ENCODE measurements around the gene CCNO. TPM values are rescaled to one million over a fixed set of nuclear protein-coding genes. Genes with fewer than 3 reads are reported as not detected.

CCNO gene
- polyA plus RNA-seq, 1 experiment, result not detected

- POLR2A ChIA-PET, result no interaction called here
- no peak for DNase-seq (ENCODE audit: low read depth, low spot score)
- Histone ChIP-seq H3K9me3 (ENCODE audit: control insufficient read depth, insufficient read depth, low read length) (no peaks in the 10 kb centered on the region; the same call in 1 of the 2 replicates), H3K4me3 (ENCODE audit: low read depth, low read length) (no peak overlapping the region), H3K27ac (ENCODE audit: low read depth, low read length) (no peak overlapping the region), H3K27me3 (ENCODE audit: control insufficient read depth, insufficient read depth, low read length) (peaks cover 10% of the 10 kb centered on the region)
- TF ChIP-seq, protein P1, sequence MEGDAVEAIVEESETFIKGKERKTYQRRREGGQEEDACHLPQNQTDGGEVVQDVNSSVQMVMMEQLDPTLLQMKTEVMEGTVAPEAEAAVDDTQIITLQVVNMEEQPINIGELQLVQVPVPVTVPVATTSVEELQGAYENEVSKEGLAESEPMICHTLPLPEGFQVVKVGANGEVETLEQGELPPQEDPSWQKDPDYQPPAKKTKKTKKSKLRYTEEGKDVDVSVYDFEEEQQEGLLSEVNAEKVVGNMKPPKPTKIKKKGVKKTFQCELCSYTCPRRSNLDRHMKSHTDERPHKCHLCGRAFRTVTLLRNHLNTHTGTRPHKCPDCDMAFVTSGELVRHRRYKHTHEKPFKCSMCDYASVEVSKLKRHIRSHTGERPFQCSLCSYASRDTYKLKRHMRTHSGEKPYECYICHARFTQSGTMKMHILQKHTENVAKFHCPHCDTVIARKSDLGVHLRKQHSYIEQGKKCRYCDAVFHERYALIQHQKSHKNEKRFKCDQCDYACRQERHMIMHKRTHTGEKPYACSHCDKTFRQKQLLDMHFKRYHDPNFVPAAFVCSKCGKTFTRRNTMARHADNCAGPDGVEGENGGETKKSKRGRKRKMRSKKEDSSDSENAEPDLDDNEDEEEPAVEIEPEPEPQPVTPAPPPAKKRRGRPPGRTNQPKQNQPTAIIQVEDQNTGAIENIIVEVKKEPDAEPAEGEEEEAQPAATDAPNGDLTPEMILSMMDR (IDR thresholded peaks at IDR 0.05; ENCODE audit: low read depth, low read length), result no peak
- CTCF ChIA-PET, result no interaction called here
Observed at GRCh38 chr5:55250064-55250463, 16.7 kb upstream of the CCNO start.

GRCh38 chr5:55241746-55242145 lies 8.3 kb upstream of the CCNO start:
- DNase-seq (ENCODE audit: low read depth, low spot score), result no peak
- H3K27me3 ChIP-seq (ENCODE audit: control insufficient read depth, insufficient read depth, low read length), result peaks cover 57% of the 10 kb centered on the region
- H3K27ac ChIP-seq (ENCODE audit: low read depth, low read length), result no peak overlapping the region
- ChIA-PET POLR2A (no interaction called here), CTCF (no interaction called here)
- no peaks in the 10 kb centered on the region; the same call in 1 of the 2 replicates for H3K9me3 ChIP-seq (ENCODE audit: control insufficient read depth, insufficient read depth, low read length)
- no peak overlapping the region for H3K4me3 ChIP-seq (ENCODE audit: low read depth, low read length)
- TF ChIP-seq, protein P1 (IDR thresholded peaks at IDR 0.05; ENCODE audit: low read depth, low read length), result no peak

- ChIA-PET POLR2A (no interaction called here), CTCF (no interaction called here)
- H3K4me3 ChIP-seq (ENCODE audit: low read depth, low read length), result no peak overlapping the region
- H3K9me3 ChIP-seq (ENCODE audit: control insufficient read depth, insufficient read depth, low read length), result no peaks in the 10 kb centered on the region; the same call in 1 of the 2 replicates
- DNase-seq (ENCODE audit: low read depth, low spot score), result no peak
- peaks cover 68% of the 10 kb centered on the region for H3K27me3 ChIP-seq (ENCODE audit: control insufficient read depth, insufficient read depth, low read length)
- TF ChIP-seq, protein P1 (IDR thresholded peaks at IDR 0.05; ENCODE audit: low read depth, low read length), result no peak
- H3K27ac ChIP-seq (ENCODE audit: low read depth, low read length), result no peak overlapping the region
Observed at GRCh38 chr5:55236800-55237199, 3.4 kb upstream of the CCNO start.

GRCh38 chr5:55234121-55234700 lies 803 bp upstream of the CCNO start:
- ChIA-PET POLR2A (no interaction called here), CTCF (no interaction called here)
- Histone ChIP-seq H3K27me3 (ENCODE audit: control insufficient read depth, insufficient read depth, low read length) (peaks cover 77% of the 10 kb centered on the region), H3K4me3 (ENCODE audit: low read depth, low read length) (peak overlapping the region; percentile 52), H3K9me3 (ENCODE audit: control insufficient read depth, insufficient read depth, low read length) (no peaks in the 10 kb centered on the region; the same call in 1 of the 2 replicates), H3K27ac (ENCODE audit: low read depth, low read length) (no peak overlapping the region)
- no peak for DNase-seq (ENCODE audit: low read depth, low spot score)
- TF ChIP-seq, protein P1 (IDR thresholded peaks at IDR 0.05; ENCODE audit: low read depth, low read length), result no peak

DNA sequence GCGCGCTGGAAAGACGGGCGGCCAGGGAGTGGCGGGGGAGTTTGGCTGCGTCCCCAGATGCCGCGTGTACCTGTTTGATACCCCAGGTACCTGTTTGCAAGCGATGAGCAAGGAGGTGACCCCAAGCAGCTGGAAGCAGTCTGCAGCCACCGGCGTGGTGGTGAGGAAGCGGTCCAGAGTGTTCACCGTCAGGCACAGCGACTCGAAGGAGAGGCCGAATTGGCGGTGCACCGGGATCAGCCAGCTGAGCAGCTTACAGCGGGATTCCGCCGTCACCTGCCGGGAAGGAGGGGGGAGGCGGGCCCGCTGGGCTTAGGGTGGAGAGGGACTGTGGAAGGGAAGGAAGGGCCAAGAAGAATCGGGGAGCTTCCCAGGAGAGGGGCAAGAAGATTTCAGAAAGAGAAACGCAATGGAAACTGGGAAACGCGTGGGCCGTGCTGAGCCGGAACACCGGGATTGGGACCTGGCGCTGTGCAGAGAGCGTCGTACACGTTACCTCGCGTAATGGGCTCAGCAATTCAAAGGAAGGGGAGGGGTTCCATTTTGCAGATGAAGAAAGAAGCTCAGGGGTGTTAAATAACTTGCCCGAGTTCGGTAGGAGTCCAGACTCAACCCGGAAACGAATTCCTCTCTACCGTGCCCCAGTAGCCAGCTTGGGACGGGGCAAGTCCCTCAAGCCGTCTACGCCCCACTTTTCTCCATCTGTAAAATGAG lies 980 bp downstream of the CCNO start:
- peaks cover 84% of the 10 kb centered on the region for H3K27me3 ChIP-seq (ENCODE audit: control insufficient read depth, insufficient read depth, low read length)
- no peak for DNase-seq (ENCODE audit: low read depth, low spot score)
- POLR2A ChIA-PET, result no interaction called here
- TF ChIP-seq, protein P1 (IDR thresholded peaks at IDR 0.05; ENCODE audit: low read depth, low read length), result no peak
- H3K4me3 ChIP-seq (ENCODE audit: low read depth, low read length), result peak overlapping the region; percentile 52
- CTCF ChIA-PET, result no interaction called here
- no peaks in the 10 kb centered on the region; the same call in 1 of the 2 replicates for H3K9me3 ChIP-seq (ENCODE audit: control insufficient read depth, insufficient read depth, low read length)
- no peak overlapping the region for H3K27ac ChIP-seq (ENCODE audit: low read depth, low read length)
